Skin of body (tissue), 2 donors: ENCODE data around the gene SREK1. TPM values are rescaled to one million over a fixed set of nuclear protein-coding genes. Genes with fewer than 3 reads are reported as not detected.

Experiments
- DNase-seq: peaks from one replicate; lab custom pipeline; 2025; lab: John Stamatoyannopoulos, UW
- total RNA-seq: library from RNA; depleted of rRNA; stranded (reverse); fragments of >200 nt; gene quantifications from one replicate; pipeline ENCODE4 v1.2.3, GENCODE V29; 2014

Gene SREK1
- total RNA-seq, 1 donor from 2014 or later = 139 TPM

DNA sequence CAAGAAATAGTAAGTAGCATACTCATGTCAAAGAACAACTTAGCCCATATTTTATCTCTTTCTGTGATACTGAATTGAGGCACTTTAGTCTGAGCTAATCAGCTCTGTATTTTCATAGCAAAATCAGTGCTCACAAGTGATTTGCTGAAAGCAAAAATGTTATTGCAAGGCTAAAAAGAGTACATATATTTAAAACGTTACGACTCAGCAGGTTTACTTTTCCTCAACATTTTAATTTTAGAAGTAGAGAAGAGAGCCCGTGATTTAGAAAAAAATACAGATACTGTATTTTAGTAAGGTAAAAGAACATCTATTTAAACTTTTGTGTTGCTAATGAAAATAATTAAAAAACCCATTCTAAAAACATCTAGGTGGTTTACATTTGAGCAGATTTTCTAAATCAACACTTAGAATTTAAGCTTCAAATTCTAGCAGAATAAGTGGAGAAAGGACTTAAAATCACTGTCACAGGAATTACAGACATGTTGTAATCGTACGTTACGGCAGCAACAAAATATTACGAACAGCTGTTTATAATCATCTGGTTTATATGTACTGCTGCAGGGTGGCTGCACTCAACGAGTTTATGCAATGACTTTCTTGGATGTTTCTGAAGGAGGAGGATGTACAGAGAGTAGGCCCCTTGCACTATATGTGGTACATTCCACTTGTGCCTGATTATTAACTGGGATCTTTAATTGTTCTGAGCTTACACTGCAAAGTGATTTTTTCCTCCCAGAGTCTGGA lies 20.1 kb downstream of the SREK1 start:
- peak; percentile 90 for DNase-seq

DNA sequence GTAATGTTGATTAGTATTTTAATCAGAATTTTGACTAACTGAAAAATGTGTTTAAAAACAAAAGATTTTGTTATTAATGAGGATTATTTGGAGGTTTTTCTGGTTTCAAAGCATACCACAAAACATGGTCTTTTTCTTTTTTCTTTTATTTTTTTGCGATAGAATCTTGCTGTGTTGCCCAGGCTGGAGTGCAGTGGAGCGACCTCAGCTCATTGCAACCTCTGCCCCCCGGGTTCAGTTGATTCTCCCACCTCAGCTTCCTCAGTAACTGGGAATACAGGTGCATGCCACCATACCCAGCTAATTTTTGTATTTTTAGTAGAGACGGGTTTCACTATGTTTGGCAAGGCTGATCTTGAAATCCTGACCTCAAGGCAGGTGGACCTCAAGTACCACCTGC lies 24.1 kb downstream of the SREK1 start:
- no peak for DNase-seq

DNA sequence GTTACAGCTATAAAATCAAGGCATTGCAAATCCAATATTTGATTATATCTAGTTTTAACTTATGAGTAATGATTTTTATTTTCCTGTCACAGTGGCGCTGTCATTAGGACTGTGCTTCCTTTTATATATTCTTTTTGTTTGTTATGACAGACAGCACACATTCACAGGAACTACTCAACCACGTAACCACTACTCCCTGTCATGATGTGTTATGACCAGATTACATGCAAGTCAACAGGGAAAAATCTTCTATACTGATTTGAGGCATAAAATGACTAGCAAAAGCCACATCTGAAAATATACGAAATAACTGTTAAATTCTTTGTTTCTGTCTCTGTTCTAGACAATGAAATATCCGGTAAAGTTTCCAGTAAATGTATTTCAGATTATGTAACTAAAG lies 25.4 kb downstream of the SREK1 start:
- no peak for DNase-seq

DNA sequence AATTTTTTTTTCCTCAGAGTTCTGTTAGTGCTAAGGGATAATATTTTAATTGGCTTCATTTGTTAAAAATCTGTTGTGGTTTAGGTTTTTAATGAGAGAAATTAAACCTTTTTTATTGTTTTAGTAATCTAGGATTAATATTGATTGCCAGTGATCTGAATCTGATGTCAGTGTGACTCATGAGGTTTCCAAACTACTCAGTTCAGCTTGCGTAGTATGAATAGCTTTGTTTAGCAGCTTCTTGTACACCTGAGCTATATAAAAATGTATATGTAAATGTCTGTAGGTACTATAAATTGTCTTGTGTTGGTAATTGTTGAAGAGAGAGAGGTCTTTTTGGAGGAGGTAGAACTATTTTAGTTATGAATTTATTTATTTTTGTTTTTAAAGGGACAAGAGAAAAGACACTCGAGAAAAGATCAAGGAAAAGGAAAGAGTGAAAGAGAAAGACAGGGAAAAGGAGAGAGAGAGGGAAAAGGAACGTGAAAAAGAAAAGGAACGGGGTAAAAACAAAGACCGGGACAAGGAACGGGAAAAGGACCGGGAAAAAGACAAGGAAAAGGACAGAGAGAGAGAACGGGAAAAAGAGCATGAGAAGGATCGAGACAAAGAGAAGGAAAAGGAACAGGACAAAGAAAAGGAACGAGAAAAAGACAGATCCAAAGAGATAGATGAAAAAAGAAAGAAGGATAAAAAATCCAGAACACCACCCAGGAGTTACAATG lies 26.3 kb downstream of the SREK1 start:
- DNase-seq = no peak

DNA sequence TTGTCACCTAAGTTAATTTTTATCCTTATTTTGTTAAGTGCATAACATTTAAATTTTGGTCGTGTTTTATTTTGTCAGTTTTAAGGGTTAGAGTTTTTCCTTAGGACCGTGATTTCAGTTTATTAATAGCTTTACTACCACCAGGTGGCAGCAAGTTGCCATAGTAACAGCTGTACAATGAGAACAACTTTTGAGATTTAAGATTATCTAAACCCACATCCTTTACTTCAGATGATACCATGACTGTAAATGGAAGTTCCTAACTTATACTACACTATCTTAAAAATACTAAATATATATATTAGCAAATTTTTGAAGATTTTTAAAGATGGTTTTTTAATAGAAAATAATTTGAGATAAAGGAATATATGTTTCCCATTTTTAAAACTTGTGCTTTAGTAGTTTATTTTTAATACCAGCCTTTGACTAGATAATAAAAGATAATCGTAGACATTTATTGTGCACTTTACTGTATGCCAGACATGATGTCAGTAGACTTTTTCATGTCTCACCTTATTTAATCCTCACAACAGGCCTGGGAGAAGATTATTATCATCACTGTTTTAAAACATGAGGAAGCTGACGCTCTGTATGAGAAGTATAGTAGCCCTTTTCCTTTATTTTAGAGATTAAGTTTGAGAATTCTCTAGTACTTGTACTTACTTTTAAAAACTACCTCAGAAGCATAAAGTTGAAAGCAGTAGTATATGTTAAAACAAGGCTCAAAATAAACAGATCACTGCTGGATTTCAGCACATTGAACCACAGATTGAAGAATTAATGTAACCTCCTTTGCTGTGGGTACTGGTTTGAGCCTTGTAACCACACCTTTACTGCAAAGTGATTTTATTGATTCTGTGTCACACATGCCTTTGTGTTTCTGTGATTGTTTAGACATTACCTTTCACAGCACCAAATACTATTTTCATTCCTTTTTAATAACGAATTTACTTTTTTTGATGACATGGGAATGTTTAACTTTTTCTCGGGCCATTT lies 27.5 kb downstream of the SREK1 start:
- peak; percentile 37 for DNase-seq

DNA sequence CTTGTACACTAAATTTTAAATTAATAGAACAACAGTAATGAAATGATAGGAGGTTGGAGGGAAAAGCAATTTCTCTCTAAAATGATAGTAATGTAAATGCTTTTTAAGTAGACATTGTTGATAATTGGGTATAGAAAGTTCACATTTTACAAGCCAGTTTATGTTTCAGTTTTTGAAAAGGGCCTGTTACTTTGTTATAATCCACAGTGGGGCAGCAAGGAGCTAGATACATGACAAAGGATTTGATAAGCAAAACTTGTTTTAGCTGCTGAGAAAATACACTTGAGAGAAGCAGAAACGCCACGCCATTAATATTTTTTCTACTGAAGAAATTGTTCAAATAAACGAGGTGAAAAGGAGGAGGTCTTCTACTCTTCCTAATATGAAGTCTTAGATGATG lies 30.2 kb downstream of the SREK1 start:
- no peak for DNase-seq

DNA sequence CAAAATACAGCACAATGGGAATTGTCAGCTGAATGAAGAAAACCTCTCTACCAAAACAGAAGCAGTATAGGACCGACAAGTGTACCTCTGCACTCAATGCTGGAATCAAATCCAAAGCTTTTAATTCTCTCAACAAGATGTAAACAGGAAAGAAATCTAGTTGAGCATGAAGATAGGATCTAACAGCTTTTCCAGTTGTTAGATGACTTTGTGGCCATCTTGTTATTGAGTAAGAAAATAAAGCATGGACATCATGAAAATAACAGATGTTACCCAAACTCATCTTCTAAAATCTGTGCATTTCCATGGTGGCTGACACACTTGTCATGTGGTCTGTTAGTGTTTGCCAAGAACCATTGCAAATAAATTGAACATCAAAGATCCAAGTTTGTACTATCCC lies 34.7 kb downstream of the SREK1 start:
- DNase-seq = no peak

DNA sequence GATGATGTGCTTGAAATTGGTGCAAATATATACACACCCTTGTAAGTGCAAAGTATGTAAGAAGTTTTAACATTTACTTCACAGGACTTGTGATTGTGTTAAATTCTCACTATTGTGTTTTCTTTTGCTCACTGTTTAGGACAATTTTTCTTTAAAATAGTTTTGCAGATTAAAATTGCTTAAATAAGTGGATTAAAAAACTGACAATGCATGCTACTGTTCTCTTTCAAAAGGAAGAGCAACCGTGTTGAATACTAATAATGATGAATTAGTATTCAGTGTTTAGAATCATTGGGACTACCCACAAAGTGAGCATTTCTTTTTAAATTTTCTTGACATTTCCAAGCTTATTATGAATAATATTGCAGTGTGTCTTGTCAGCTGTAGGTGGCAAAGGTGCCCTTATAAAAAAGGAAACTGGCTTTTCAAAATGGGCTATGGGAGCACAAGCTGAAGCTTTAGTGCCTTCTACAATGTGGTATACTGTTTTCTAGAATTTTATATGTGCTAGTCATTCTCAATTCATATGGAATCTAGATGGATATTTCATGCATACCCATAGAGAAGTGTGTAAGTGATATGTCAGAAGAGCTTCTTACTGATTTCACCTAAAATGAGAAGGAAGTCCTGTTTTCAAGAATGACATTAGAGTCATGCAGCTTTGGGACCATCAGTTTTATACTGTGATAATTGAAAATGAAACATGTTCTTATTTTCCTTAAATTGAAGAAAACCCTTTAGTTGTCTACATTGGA lies 35.4 kb downstream of the SREK1 start:
- no peak for DNase-seq

DNA sequence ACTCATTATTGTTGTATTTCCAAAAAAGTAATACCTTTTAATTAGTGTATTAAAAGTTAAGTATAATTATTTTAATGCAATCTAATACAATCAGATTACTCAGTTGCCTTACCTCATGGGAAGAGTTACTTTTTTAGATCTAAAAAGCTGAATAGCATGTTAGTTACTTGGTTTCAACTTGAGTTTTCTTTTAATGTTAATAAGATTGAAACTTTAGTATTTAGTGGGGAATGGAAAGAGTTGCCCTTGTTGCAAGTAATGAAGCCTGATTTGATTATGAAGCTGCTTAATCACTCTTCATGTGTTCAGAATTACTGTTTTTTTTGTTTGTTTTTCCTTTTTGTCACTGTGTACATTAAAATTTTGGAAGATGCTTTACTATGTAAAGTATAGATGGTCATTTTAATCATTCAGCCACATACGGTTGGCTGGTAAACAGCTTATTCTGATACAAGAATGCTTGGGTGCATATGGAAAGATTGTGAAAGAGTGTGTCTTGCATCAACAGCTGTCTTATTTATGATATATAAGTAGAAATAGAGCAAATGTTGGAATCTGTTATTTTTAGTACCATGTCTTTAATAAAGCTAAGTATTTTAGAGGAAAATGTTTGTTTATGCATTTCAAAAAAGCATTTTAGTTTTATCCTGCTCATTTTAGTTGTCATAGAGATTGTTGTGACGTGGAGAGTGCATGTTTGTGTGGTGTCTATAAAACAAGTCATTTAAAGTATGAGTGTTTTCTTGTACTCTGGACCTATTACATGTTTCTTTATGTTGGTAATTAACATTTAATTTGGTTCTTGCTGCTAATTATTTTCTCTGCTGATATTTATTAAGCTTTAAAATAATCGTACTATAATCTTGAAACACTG lies 36.4 kb downstream of the SREK1 start:
- peak; percentile 55 for DNase-seq

DNA sequence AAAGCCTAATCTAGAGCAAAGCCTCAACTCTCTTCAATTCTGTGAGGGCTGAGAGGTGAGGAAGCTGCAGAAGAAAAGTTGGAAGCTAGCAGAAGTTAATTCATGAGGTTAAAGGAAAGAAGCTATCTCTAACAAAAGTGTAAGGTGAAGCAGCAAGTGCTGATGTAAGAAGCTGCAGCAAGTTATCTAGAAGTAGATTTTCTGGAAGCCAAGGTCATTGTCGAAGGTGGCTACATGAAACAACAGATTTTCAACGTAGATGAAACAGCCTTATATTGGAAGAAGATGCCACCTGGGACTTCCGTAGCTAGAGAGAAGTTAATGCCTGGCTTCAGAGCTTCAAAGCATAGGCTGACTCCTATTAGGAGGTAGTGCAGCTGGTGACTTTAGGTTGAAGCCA lies 42.0 kb downstream of the SREK1 start:
- no peak for DNase-seq

DNA sequence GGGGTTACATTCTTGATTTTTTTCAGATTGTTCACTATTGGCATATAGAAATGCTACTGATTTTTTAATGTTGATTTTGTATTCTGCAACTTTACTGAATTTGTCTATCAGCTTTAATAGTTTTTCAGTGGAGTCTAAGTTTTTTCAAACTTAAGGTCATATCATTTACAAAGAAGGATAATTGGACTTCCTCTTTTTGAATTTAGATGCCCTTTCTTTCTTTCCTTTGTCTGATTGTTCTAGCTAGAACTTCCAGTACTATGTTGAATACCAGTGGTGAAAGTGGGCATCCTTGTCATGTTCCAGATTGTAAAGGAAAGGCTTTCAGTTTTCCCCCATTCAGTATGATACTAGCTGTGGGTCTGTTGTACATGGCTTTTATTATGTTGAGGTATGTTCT lies 49.3 kb downstream of the SREK1 start:
- DNase-seq = no peak

DNA sequence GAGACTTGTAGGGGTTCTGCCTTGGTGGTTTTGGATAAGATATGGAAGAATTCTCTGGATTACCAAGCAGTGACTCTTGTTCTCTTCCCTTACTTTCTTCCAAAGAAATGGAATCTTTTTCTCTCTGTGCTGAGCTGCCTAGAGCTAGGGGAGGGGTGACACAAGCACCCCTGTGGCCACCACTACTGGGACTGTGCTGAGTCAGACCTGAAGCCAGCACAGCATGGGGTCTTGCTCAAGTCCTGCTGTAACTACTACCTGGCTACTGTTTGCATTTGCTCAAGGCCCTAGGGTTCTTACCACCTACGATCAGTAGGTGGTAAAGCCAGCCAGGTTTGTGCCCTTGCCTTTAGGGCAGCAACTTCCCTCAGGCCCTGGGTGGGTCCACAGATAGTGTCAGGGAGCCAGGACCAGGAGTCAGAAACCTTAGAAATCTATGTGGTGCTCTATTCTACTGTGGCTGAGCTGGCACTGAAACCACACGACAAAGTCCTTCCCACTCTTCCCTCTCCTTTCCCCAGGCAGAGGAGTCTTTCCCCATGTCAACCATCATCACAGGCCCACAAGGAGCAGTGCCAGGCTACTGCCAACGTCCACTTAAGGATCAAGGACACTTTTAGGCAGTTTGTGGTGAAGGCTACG lies 53.8 kb downstream of the SREK1 start:
- DNase-seq = no peak

DNA sequence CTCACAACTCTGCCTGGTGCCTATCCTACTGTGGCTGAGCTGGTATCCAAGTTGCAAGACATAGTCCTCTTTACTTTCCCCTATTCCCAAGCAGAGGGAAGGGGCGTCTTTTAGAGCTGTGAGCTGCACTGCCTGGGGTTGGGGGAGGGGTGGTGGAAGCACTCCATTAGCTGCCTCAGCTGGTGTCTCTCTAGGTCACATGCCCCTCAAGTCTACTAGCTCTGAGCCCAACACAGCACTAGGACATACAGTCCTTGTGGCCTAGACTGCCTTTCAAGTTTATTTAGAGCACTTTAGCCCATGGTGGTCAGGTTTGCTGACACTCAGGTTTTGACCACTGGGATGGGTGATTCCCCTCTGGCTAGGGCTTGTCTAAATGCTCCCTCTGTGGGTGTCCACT lies 54.7 kb downstream of the SREK1 start:
- DNase-seq = no peak

DNA sequence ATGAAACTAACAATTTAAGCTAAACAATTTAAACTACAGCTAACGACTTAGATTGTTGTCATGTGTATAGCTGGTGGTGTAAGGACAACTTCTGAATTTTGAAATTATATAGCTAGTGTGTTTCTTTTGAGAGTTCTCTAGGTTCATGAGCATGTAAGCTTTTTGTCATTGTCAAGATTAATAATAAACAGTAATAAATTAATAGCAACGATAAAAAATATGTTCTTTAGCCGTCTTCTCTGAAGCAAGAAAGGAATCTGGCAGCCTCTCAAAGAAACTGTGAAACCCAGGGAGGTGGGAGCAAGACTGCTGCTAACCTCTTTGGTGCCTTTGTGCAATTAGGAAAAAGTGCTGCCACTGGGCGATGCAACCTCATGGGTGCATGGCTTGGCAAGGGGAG lies 59.4 kb downstream of the SREK1 start:
- no peak for DNase-seq

DNA sequence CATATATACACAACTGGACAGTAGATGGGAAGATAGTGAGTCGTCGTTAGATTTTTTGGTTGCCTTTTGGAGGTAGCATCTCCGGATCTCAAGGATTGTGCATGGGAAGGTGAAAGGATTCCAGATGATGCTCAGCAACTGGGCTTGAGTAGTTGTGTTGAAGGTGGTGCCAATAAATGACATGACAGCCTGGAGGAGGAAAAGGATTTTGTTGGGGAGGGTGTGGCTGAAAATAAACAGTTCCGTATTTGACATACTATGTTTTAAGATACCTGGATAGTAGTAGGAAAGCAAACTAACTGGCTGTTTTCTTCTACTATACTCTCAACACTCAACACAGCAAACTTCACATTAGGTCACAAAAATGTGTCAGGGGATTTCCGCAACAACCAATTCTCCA lies 62.4 kb downstream of the SREK1 start:
- DNase-seq = no peak

DNA sequence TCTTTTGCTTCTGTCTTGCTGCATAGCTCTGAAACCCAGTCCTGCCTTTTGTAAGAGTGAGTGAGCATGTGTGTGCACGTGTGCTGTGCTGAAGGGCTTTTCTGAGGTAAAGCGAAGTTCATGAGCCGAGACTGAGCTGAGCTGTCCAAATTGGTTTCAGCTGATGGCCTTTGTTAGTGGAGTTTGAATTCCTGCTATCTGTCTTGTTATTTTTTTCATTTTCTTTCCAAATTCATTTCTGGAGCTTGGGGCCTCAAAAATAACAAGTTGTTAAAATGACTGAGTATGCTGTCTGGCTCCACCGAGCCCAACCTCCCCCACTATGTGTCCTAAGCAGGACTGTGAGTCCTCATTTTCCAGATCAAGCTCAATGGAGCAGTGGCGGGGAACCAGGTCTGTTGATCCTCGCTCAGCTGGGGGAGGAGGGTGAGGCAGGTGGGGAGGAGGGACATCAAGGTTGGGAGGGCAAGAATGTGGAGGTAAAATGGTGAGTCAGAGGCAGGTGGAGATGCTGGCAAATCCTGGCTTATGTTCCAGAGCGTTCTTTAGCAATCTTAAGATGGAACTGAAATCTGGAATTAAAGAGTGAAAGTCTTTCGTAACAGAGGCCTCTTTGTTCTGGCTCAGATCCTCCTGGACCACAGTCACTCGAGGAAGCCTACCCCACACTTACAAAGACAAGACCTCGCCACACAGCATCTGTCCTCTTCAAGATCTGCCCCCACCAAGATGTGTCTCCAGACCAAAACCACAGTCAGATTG lies 63.9 kb downstream of the SREK1 start:
- peak; percentile 17 for DNase-seq

DNA sequence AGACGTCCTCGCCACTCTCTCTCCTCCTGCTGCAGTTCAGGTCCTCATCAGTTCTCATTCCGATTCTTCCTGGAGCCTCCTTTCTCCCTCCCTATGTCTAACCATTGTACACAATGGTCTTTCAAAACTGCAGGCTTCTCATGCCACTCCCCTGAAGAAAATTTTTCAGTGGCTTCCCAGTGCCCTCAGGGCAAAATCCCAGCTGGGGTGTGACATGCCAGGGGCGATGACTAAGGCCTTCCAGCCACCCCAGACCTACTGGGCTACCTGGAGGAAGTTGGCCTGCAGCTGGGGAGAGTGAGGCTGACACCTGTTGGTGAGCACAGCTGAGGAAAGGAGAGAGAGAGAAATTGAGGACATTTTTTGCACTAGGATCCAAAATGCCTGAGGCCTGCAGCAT lies 65.2 kb downstream of the SREK1 start:
- DNase-seq = no peak

DNA sequence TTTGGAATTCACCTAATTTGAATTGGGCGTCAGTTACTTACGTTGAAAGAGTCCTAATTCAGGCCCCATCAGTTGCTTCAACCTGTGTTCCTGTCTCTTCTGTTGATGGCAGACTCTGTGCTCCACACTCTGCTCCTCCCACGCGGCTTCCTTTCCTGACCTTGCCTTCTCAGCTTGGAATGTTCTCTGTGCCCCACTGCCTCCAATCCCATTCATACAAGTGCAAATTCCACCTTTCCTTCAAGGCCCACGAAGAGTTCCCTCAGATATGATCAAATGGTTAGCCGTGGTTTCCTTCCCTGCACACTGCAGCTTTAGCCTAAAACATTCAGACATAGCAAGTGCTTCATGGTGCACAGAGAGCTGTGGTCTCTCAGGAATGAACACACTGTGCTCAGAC lies 65.7 kb downstream of the SREK1 start:
- no peak for DNase-seq

DNA sequence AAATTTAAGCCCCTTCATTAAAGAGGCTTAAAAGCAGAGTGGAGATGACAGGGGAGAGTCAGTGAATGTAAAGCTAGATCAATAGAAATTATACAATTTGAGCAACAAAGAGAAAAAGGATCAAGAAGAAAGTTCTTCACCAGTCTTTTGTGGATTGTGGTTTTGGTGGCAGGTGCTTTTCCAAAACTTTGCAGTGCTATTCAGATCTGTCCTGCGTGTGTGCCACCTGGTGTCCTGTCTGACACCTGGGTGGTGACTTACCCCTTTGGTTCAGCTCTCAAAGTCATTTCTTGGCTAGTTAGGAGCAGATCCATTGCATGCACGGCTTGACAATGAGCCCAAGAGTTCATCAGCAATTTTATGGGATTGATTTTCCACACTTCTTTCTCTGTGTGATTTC lies 69.4 kb downstream of the SREK1 start:
- DNase-seq = no peak
